ENCODE results near the gene CPA5. TPM values are rescaled to one million over a fixed set of nuclear protein-coding genes. Genes with fewer than 3 reads are reported as not detected.

The CPA5 gene
- 1.00 TPM in 1 of 2 replicates, not detected in the other for total RNA-seq (2011; cell fraction: chromatin; rRNA removed; ENCODE audit: low replicate concordance)
- total RNA-seq (2011; cell fraction: nucleolus; rRNA removed): 0.33 and 3.7 TPM in 2 replicates
- total RNA-seq (2011; cell fraction: nucleoplasm; rRNA removed): 0.31 and 0.66 TPM in 2 replicates
- total RNA-seq (2014; rRNA removed) (0.16 and 0.23 TPM in 2 replicates), total RNA-seq (2014; rRNA removed; fragmentation: Illumina TruSeq; extraction: Trizol) (0.29 and 0.91 TPM in 2 replicates), total RNA-seq (2015; rRNA removed; fragmentation: Illumina TruSeq; extraction: Trizol) (0.26 and 0.94 TPM in 2 replicates), total RNA-seq (2021) (0.18 and 0.22 TPM in 2 replicates), polyA plus RNA-seq (2011; rRNA removed) (0.14 and 0.50 TPM in 2 replicates), polyA plus RNA-seq (2014; fragmentation: Illumina TruSeq; extraction: Trizol) (0.24 and 1.00 TPM in 2 replicates), polyA plus RNA-seq (2014; fragmentation: Nextera tagmentation; extraction: Ambion mirVana) (1 to 10 TPM; 1.0 to 2.4 TPM), polyA plus RNA-seq (2014; rRNA removed) (0.11 and 0.13 TPM in 2 replicates), polyA minus RNA-seq (2011; rRNA and poly(A)+ RNA removed) (not detected in 2 replicates), Bru-seq, nascent RNA (percentile 8 among the genes with signal in this experiment), BruChase-seq, experiment 1, labeled RNA remaining after a 2-hour chase (percentile 4 among the genes with signal in this experiment), BruChase-seq, experiment 2, labeled RNA remaining after a 6-hour chase (percentile 10 among the genes with signal in this experiment)
- 0.07 and 0.19 TPM in 2 replicates for polyA plus RNA-seq (2011; cell fraction: cytosol; rRNA removed)
- 0.29 and 2.2 TPM in 2 replicates for polyA plus RNA-seq (2011; cell fraction: nucleus; rRNA removed)
- 0.91 and 6.4 TPM in 2 replicates for polyA plus RNA-seq (2012)
- polyA minus RNA-seq (2011; cell fraction: cytosol; rRNA and poly(A)+ RNA removed): not detected in 2 replicates
- polyA minus RNA-seq (2011; cell fraction: nucleus; rRNA and poly(A)+ RNA removed): not detected in 2 replicates
- long read RNA-seq, experiment 1: 0 reads
- long read RNA-seq, experiment 2: 0 reads
- long read RNA-seq, experiment 3: 0 reads

- no TSS peak for BruUV-seq (replicated peaks)
- H3K4me3 ChIP-seq: no peak within 1 kb of the TSS
- H2AFZ ChIP-seq (ENCODE audit: low read depth, low read length): no peak within 1 kb of the TSS
- H3K27me3 ChIP-seq (ENCODE audit: control insufficient read depth in 2 of 2, insufficient read depth in 2 of 2, low read length in 2 of 2): peaks cover 33 to 52% of the 10 kb centered on the region in 2 experiments
- H3K4me2 ChIP-seq (ENCODE audit: insufficient read depth, low read length): peak within 1 kb of the TSS; percentile 24; the same call in 1 of the 2 replicates
- ChIA-PET POLR2A (interaction anchor here (0.8 to 1.4 kb wide), 5 partner anchors 10 to 37 kb away, joined by 3 to 6 read pairs (median 5); no protein-coding TSS in a partner anchor), CTCF (ENCODE audit: low intra/inter-chr PET ratio) (no interaction called here)
- no peak for DNase-seq (ENCODE audit: extremely low read depth in 1 of 4, low spot score in 3 of 4)
- no peaks in the 10 kb centered on the region for H3K9me1 ChIP-seq (ENCODE audit: control insufficient read depth, insufficient read depth, low read length)
- H3K4me1 ChIP-seq (replicated peaks in 1 of 2; ENCODE audit: control insufficient read depth in 2 of 2, insufficient read depth in 2 of 2, low read length in 2 of 2): 0 out of 5 replicates have a peak, but pooled peaks cover 0 to 3% of the 10 kb centered on the region in 2 experiments
- no peaks in the 10 kb centered on the region for H3K79me2 ChIP-seq (ENCODE audit: control insufficient read depth, insufficient read depth, low read length)
- no peak within 1 kb of the TSS for H3K9ac ChIP-seq (ENCODE audit: insufficient read depth in 1 of 2, low read depth in 2 of 2, low read length in 2 of 2)
- WGBS (ENCODE audit: insufficient coverage, low coverage, missing lambda C conversion rate): 2% methylated on average over 5 of the region's 5 CpGs
- no peak within 1 kb of the TSS for H3K27ac ChIP-seq (ENCODE audit: extremely low read depth, low read depth, low read length)
- no peaks in the 10 kb centered on the region for H3K36me3 ChIP-seq (ENCODE audit: control insufficient read depth, insufficient read depth, low read length)
- H4K20me1 ChIP-seq (replicated peaks; ENCODE audit: control insufficient read depth, insufficient read depth, low read length): no peaks in the 10 kb centered on the region
- in situ Hi-C loops (cut with MboI) (no loop called here), intact Hi-C loops (cut with micrococcal nuclease) (no loop called here)
- no peaks in the 10 kb centered on the region for H3K9me3 ChIP-seq (replicated peaks; ENCODE audit: control insufficient read depth, insufficient read depth, low read depth, low read length)
- no peak for FAIRE-seq
- ATAC-seq: no peak
- TF ChIP-seq ATF3 (IDR thresholded peaks at IDR 0.05) (peak; percentile 79), ATF3 (CRISPR knock-in tag; conservative IDR thresholded peaks at IDR 0.05) (no peak), ZSCAN32 (CRISPR knock-in tag; IDR thresholded peaks at IDR 0.05) (no peak), ATF7 (IDR thresholded peaks at IDR 0.05) (peak; percentile 74), CREM (IDR thresholded peaks at IDR 0.05; ENCODE audit: low read depth) (peak; percentile 56), SMC3 (conservative IDR thresholded peaks at IDR 0.05; ENCODE audit: insufficient read depth, low read depth, low read length) (no peak), NRF1 (conservative IDR thresholded peaks at IDR 0.05 in 1 of 2, IDR thresholded peaks at IDR 0.05 in 1 of 2) (peak; percentile 83 to 86), ATF1 (CRISPR knock-in tag; IDR thresholded peaks at IDR 0.05) (no peak), ATF1 (tag; IDR thresholded peaks at IDR 0.05) (peak; percentile 69; the same call in 1 of the 2 replicates)
Observed at GRCh38 chr7:130344271-130344866, at the start of gene CPA5. TSS of gene CPA5 (plus strand) at chr7:130344816. CDS start at chr7:130346486, 1,670 bp downstream.

Data from K562 (cell line).